NCI-H226 (cell line): ENCODE results near the gene STPG4.

ENCODE experiments used
- DNase-seq: peaks from one replicate; pipeline ENCODE4 v3.0.0-alpha.2; 2015

Gene STPG4

DNA sequence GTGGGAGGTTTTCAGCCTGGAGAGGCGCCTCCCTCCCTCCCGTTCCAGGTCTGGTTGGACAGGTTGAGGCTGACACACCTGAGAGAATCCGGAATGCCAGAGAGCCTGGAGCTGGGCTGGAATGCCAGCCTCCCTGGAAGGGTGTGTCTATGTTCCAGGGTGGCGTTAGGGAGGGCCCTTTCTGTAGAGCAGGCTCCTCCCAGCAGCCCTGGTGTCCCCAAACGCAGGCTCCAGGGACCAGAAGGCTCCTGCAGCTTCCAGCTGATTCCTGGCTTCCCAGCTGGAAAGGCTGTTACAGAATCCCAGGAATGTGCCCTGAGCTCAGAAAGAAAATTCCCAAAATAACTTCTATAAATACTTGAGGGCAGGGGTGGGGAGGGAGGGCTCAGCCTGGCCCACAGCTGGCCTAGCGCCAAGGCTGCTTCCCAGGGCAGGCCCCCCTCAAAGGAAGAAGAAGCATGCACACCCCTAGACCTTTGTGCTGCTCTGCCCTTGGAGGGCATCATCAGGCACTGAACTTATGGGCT, 85.4 kb downstream of the STPG4 start:
- peak; percentile 79 for DNase-seq

DNA sequence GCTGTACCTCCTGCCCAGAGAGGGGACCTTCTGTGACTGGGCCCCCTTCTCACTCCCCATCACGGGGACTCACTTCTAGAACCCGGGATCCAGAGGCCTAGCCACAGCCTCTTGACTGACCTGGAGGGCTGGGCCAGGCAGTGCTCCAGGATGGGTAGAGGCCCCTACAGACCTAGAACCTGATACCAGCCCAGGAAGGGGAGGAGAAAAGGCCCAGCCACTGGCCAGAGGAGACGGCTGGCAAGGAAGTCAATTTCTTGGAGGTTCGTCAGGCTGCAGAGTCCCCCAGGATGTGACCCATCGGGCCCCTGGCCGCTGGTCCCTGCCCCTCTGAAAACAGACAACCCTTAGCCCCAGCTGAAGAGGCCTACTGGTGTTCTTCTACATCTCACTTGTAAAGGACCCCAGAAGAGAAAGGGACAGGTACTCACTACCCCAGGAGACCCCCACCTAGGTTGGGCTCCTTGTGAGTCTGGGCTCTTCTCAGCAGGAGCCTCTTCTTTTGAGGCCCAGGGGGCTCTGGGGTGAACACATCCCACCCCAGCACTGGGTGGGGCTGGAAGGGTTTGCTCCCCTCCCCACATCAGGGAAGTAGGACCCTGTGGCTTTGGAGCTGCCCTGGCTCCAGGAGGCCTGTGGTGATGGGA, 86.0 kb downstream of the STPG4 start:
- no peak for DNase-seq

DNA sequence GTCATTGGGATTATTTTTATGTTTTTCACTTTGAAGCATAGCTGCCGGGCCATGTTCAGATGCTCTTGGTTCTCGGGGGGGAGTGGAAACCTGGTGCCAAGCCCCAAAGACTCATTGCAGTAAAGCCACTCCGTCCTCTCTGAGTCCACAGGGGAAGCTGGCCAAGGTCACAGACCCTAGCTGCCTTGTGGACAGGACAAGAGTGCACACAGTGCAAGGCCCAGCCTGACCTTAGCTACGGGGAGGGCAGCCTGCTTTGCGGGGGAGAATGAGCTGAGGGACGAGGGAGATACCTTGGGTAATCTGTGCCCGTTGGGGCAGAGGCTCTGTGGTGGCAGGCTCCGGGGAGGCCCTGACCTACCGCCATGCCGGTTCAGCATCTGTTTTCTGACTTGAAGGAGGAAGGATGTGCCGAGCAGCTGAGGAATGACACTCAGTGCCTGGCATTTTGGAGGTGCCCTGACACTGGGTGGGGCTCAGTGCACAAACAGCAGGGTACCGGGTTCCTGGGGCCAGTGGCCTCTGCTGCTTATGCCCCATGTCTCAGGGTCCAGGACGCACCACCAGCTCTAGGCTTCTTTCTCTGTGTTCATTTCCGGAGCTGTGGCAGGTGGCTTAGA, 87.2 kb downstream of the STPG4 start:
- DNase-seq = no peak

- DNase-seq = peak; percentile 95
These were observed 89.2 kb downstream of the STPG4 start for GRCh38 chr2:47065771-47066380.

DNA sequence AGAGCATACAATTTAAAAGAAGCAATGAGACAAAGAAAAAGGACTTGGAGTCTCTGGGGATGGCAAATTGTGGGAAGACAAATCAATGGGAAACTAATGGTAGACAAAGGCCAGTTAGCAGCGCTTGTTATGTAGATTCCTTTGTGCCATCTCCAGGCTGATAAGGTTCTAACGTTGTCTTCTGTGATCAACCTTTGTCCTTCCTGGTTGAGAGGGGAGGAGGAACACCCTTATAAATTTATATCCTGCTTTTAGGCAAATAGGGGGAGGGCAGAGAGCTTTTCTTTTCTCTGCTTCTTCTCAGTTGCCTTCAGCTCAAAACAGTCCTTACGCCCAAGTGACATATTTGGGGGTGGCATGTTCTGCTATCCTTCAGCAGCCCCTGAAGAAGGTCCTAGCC, 89.8 kb downstream of the STPG4 start:
- DNase-seq = no peak

DNA sequence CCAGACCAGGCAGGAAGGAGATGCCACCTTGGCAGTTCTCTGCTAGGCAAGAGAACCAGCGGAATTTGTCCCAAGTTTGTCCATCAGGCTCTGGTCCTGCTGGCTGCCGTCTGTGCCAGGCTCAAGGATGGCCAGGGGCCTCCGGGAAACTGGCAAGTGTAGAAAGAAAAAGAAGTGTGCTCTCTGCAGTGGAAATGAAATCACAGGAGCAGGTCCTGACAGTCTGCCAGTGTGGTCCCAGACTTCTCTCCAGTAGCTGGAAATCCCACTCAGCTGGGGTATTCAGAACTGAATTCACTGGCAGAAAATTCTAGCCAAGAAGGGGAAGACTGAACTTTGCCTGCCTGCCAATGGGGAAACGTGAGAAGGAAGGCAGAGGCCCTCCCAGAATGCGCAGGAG, 91.0 kb downstream of the STPG4 start:
- DNase-seq = no peak

- DNase-seq = no peak
These were observed 91.6 kb downstream of the STPG4 start for GRCh38 chr2:47063538-47063930.

DNA sequence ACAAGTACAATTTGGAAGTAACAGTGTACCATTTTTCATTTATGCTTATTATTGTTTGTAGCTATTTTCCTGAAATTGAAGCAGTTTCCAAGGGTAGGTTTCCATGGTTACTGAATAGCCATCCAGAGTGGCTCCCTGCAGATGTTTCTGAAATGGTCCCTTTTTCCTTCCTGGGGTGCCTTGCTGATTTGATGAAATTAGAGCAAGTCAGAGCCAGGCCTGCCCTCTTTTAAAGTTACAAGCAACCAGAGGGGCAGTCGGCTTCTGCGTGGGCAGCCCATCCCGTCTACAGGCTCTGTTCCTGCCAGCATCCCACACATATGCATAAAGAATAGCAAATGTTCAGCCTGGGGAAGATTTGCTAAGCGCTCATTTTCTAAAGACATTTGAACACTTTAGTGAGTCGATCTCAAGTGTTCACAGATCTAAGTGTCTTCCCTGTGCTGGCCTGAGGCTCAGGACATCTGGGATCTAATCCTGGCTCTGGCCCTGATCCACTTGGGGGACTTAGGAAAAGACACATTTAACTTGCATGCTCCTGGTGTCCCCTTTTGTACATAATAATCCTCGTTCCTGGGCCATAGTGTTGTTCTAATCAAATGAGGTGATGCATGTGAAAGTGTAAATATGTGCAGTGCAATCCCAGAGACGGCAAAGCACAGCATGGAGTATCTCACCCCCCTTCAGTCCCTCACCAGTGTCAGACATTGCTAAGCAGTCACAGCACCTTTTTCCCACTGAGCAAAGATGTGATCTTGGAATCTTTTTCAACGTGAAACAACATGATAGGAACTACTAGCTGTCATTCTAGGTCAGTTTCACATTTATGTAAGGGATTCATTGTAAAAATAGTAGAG, 92.2 kb downstream of the STPG4 start:
- no peak for DNase-seq

- DNase-seq = no peak
These were observed 93.0 kb downstream of the STPG4 start for GRCh38 chr2:47061944-47062678.

- no peak for DNase-seq
These were observed 94.4 kb downstream of the STPG4 start for GRCh38 chr2:47060652-47061170.

DNA sequence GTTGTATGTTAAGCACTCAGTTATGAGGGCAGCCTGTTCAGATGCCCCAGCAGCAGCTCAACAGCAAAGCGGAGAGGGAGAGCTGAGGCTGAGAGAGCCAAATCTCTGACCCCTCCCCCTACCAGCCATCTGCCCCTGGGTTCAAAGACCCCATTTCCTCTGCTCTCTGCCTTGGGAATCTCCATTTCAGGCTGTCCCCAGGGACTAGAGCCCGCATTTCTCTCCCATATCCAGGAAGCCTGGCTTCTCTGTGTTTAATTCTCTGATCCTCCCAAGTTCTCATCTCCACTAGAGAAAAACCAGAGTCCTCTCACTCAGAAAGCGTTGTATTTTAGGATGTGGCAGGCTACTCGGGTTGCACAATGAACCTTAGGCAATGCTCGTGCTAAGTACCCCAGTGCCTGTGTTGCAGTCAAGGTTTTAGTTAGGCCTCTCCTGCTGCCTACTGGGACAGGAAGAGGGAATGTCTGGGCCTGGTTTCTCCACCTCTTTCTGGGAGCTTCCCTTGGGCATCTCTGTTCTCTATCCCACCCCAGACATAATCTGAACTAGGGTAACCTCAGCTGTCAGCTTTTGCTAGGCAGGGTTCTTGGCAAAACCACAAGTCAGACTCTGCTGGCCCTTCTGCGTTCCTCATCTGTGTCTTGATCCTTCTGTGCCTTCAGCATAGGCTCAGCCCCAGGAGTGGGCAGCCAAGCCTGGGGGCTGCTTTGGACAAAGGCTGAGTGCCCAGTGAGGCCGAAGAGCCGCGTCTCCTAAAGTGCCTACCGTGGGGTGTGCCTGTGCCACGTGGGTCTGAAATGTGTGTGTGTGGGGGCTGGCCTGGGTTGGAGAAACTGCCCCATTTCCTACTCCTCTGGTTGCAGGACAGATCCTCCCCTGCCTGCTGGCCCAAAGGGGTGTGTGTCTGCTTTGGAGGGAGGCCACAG, 96.8 kb downstream of the STPG4 start:
- DNase-seq = no peak

DNA sequence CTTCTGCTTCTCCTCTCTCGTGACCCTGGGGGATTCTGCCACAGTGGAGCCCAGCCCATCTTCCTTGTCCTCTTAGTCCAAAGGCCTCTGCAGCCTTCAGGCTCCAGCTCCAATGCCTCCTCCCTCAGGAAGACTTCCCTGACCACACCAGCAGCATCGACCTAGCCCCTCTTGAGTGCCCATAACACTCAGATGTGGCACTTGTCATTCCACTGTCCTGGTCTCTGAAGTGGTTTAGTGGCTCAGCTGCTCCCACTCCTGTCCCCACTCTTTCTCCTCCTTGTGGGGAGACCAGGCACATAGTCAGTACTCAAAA, 97.5 kb downstream of the STPG4 start:
- DNase-seq = no peak

DNA sequence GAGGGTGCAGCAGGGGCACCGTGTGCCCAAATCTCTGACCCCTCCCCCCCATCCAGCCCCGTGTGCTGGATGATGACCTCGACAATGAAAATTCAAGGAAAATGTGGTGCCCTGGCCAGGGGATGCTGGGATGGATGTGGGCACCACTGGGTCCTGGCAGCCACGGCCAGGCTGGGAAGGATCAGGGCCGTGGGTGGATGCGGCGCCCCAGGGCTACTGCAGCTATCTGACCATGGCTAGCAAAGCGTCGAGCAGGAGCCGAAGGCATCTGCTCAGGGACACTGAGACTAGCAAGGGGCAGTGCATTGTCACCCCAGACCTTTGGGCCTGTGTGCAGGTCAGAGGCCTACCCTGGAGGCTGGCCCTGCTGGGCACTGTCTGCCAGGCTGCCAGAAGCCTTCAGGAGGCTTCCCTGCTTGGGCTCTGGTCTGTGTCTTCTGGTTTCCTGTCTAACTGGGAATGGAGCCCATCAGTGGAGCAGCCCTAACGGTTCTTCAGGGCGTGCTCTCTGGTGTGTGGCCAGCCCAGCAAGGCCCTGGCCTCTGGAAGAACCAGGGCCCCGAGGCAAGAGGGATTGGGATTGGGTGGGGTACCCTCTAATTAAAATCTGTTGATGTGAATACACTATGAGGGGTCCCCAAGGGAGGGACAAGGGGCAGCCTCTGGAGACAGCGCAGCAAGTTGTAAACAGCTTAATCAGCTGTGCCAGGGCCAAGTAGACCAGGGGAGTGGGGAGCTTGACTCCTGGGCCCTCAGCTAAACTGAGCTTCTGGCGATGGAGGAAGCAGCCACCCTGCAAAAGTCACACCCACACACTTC, 98.0 kb downstream of the STPG4 start:
- DNase-seq = no peak

DNA sequence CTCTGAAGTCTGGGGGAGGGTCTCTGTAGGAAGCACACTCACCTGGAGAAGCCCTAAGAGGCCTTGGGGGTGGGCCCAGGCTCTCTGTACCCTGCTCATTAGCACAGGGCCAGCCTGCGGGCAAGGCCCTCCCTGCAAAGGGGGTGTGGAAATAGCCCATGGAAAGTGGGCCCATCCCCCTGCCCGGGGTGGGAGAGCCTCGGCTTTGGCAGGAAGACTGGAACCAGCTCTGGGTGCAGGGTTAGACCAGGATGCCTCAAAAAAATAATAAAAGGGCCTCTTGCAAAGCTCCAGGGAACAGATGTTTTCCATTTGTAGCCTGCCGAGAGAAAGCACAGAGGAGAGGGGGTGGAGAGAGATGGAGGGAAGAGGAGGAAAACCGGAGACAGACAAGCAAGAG, 98.7 kb downstream of the STPG4 start:
- no peak for DNase-seq

DNA sequence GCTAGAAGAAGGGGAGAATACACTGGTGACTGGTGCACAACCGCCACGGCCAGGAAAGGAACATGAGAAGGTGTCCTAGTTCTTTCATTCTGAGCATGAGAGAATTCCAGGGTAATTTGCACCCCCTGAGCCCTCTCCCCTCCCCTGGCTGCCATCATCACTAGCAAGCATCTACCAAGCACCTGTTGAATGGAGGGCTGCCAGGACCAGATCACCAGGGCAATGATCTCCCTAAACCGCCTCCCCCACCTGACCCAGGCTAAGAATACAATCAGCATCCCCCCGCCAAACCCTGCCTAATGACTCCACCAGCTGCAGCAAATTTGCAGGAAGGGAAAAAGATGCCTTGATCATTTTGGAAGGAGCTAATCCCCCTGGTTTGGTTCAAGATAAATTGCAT, 100.2 kb downstream of the STPG4 start:
- DNase-seq = no peak

DNA sequence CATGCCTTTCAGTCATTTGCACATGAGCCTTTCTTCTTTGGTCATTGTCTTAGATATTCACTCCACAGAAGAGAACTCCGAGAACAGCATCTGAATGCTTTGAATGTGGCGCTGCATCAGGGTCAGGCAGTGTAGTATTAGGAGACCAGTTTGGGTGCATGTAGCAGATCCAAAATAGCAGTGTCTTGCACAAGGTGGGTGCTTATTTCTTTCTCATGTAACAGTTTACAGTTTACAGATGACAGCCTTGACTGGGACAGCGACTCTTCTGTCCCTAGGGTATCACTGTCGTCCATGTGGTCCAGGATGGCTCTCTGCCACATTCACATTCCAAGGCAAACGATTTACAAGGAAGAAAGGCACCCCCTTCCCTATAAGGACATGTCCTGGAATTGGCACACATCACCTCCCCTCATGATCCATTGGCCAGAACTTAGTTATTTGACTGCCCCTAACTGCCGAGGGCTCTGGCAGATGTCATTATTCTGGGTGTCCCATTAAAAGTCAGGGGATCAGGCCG, 101.0 kb downstream of the STPG4 start:
- DNase-seq = no peak

DNA sequence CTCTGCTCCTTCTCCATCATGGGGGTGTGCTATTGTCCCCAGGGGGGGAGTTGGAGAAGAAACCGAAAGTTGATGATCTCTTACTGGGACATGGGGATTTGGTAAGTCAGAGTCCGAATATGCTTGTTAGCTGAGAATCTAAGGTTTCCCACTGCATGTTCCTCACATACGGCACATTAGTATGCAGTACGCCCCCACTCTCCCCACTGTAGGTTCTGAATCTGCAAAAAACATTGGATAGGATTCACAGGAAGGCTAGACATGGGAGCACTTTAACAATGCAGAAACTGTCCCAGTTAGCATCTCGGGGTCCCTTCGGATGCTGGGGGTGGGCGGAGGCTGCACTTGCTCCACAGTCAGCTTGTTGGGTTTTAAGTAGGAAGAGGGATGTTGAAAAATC, 102.3 kb downstream of the STPG4 start:
- no peak for DNase-seq

DNA sequence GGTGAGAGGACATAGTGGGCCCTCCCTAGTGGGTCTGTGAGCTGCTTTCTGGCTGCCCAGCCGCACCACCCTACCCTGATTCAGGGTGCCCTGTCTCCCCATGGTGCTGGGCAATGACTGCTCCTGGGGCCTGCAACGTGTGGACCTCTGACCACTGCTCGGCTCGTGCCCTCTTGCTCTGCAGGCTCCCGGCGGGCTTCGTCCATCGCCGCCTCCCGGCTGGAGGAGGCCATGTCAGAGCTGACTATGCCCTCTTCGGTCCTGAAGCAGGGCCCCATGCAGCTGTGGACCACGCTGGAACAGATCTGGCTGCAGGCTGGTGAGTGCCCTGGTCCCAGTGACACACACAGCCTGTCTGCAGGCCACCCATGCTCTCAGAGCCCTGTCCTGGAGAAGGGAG, 103.5 kb downstream of the STPG4 start:
- DNase-seq = no peak

DNA sequence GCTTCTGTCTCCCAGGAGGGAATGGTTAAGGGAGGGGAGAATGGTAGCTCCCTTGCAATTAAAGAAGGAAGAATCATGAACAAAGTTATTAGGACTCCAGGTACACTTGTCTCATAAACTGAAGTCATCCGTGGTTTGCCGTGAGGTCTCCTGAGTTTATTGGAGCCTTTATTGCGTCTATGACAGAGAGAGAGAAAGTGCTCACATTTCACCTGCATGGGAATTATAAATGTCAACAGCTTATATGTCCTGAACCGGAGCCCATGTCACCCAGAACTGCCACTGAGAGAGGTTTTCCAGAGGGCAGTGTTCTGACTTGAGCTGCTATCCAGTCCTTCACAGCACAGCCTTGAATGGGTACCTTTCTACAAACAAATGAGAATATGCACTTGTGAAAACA, 104.3 kb downstream of the STPG4 start:
- no peak for DNase-seq

GRCh38 chr2:47050021-47050760, 104.9 kb downstream of the STPG4 start:
- DNase-seq = no peak
